Measurements from ENCODE around the gene TMEM171. TPM values are rescaled to one million over a fixed set of nuclear protein-coding genes. Genes with fewer than 3 reads are reported as not detected.

TMEM171 gene, protein sequence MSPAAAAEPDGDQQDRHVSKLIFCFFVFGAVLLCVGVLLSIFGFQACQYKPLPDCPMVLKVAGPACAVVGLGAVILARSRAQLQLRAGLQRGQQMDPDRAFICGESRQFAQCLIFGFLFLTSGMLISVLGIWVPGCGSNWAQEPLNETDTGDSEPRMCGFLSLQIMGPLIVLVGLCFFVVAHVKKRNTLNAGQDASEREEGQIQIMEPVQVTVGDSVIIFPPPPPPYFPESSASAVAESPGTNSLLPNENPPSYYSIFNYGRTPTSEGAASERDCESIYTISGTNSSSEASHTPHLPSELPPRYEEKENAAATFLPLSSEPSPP
- polyA plus RNA-seq (ENCODE audit: low read depth in 6 of 6) = not detected

DNA sequence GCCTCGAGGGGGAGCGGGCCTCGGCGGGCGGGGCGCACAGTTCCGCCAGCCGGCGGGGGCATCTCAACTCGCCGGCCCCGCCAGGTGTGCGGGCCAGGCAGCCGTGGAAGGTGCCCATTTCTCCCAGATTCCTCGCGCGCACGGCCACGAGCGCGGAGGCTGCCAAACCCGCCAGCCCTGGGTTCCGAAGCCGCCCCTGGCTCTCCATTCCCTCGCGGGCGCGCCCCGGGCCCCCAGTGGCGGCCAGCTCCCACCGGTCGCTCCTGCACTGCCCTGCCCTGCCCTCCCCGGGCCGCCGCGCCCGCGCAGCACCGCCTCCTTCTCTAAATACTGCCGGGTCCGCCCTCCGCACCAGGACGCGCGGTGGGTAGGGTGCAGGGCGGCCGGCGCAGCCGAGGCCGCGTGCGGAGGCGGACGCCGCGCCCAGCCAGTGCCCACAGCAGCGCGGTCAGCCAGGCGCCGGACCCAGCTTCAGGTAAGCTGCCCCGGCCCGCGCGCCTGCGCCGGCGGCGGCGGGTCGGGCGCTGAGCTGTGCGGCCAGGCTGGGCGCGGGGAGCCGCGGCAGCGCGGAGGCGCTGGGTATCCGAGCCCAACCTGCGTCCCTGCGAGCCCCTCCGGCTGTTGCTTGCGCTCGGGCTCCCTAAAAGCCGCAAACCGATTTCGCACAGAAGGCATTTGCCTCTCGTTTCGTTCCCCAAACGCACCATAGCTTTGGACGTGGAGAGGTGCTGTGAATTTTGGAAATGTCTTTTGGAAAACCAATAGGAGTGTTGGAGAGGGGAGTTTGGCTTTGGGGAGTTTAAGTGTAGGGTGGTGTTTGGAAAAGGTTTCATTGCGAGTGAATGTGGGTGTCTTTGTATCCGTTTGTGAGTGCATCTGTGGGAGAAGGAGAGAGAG, at the start of gene TMEM171:
TMEM171 (plus strand) TSS at position 354 of the 897 bp plus-strand sequence. CDS start 2,799 bp downstream, outside the sequence.
- no peak for ATAC-seq (ENCODE audit: low read depth in 2 of 2)
- peak within 1 kb of the TSS in 6 of 8 donors; percentile 24 to 56 (median 28) for H3K4me3 Mint-ChIP-seq

DNA sequence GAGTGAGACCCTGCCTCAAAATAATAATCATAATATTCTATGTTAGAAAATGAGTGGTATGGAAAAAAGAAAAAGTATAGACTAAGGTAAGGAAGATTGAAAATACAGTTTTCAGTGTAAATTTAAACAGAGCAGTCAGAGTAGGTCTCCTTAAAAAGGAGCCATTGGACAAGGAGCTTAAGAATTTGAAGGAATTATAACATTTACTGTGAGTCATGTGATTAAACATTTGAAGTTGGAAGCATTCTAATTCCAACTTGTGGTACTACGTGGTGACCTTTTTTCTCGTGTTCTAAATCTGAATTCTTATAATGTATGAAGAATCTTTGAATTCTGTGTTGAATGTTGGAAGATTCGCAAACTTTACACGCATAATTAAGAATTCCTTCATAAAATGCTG, 39.3 kb upstream of the TMEM171 start:
- no peak overlapping the region for H3K27ac Mint-ChIP-seq

More for the DNA sequence above, at the start of gene TMEM171:
- Mint-ChIP-seq H3K36me3 (peaks cover 0 to 10% of the 10 kb centered on the region in 2 donors), H3K4me1 (peaks cover 10 to 13% (median 12%) of the 10 kb centered on the region in 3 donors), H3K27ac (no peak within 1 kb of the TSS), H3K27me3 (peaks cover 66 to 75% (median 67%) of the 10 kb centered on the region in 3 donors), H3K9me3 (peaks cover 0 to 11% (median 2%) of the 10 kb centered on the region in 7 donors)
- DNase-seq = no peak

DNA sequence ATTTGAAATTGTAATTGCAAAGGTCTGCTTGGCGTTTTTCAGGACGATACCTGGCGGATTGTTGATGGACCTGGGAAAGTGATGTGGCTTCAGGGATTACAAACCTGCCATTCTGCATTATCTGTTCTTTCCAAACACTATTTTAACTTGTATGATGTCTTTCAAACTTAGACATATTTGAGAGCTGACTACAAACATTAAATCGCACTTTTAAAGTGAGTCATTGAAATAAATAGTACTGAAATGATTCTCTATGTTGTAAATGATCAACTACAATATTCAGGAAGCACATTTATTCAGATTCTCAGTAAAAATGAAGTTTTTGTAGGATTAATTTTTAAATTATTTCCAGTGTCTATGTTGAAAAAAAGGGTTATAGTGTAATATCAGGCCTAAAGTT, 32.3 kb upstream of the TMEM171 start:
- Mint-ChIP-seq H3K4me1 (no peaks in the 10 kb centered on the region), H3K9me3 (no peaks in the 10 kb centered on the region), H3K27me3 (no peaks in the 10 kb centered on the region), H3K36me3 (peaks cover 19 to 20% of the 10 kb centered on the region in 2 donors), H3K4me3 (no peak overlapping the region), H3K27ac (no peak overlapping the region)
- ATAC-seq (ENCODE audit: low read depth in 2 of 2) = no peak
- no peak for DNase-seq

More for the DNA sequence above, 39.3 kb upstream of the TMEM171 start:
- Mint-ChIP-seq H3K4me1 (no peaks in the 10 kb centered on the region), H3K4me3 (no peak overlapping the region), H3K9me3 (no peaks in the 10 kb centered on the region), H3K36me3 (peaks cover 9 to 15% of the 10 kb centered on the region in 2 donors), H3K27me3 (no peaks in the 10 kb centered on the region)
- ATAC-seq (ENCODE audit: low read depth in 2 of 2) = no peak
- DNase-seq = no peak

GRCh38 chr5:73093943-73094342, 26.4 kb upstream of the TMEM171 start:
- Mint-ChIP-seq H3K4me3 (no peak overlapping the region), H3K27me3 (peaks cover 0 to 13% (median 0%) of the 10 kb centered on the region in 3 donors), H3K9me3 (peaks cover 0 to 18% (median 5%) of the 10 kb centered on the region in 7 donors), H3K27ac (no peak overlapping the region), H3K4me1 (no peaks in the 10 kb centered on the region), H3K36me3 (peaks cover 0 to 5% of the 10 kb centered on the region in 2 donors)
- DNase-seq = no peak
- ATAC-seq (ENCODE audit: low read depth in 2 of 2) = no peak

DNA sequence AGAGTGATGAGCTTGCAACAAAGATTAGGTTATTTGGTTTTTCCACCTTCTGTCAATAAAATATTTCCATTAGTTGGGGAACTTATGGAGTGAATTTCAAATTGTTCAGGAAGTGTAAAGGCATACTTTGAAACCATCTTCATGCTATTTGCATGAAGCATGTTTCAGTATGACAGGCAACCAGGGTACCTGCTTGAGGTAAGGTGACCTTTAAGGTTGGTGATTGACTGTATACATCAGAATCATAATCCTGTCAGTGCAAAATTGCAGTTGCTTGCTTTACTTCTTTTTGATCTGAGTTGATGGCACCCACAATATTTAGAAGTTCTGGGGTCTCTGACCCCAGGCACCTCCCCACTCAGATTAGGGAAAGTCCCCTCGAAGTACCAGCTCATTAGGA, 26.0 kb upstream of the TMEM171 start:
- no peak for ATAC-seq (ENCODE audit: low read depth in 2 of 2)
- peaks cover 0 to 18% (median 5%) of the 10 kb centered on the region in 7 donors for H3K9me3 Mint-ChIP-seq
- H3K27me3 Mint-ChIP-seq = peaks cover 0 to 13% (median 0%) of the 10 kb centered on the region in 3 donors
- no peaks in the 10 kb centered on the region for H3K4me1 Mint-ChIP-seq
- no peak for DNase-seq
- H3K4me3 Mint-ChIP-seq = no peak overlapping the region
- H3K36me3 Mint-ChIP-seq = peaks cover 0 to 5% of the 10 kb centered on the region in 2 donors
- H3K27ac Mint-ChIP-seq = no peak overlapping the region

DNA sequence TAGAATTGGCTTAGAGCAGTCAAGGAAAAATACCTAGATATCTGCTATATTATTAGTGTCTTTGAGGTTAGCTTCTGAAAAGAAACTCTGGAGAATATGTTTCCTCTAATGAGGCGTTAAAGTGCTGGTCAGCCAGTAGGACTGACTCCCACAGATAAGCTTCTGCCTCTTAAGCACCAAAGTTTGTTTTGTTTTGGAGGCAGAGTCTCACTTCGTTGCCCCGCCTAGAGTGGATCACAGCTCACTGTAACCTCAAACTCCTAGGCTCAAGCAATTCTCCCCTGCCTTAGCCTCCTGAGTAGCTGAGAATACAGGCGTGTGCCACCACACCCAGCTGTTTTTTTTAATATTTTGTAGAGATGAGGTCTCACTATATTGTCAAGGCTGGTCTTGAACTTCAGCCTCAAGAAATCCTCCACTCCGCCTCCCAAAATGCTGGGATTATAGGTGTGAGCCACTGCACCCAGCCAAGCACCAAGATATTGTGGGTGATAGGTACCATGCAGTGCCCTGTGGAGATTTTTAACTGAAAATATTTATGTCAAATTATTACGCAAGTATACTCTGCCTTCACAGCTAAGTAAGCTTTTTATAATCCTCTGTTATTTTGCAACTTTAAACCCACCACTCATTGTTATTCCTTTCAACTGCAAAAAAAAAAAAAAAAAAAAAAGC, 24.7 kb upstream of the TMEM171 start:
- DNase-seq (no peak), ATAC-seq (ENCODE audit: low read depth in 2 of 2) (no peak)
- peaks cover 0 to 13% (median 0%) of the 10 kb centered on the region in 3 donors for H3K27me3 Mint-ChIP-seq
- H3K4me1 Mint-ChIP-seq = no peaks in the 10 kb centered on the region
- peaks cover 0 to 5% of the 10 kb centered on the region in 2 donors for H3K36me3 Mint-ChIP-seq
- peaks cover 0 to 18% (median 5%) of the 10 kb centered on the region in 7 donors for H3K9me3 Mint-ChIP-seq
- H3K27ac Mint-ChIP-seq = no peak overlapping the region
- H3K4me3 Mint-ChIP-seq = no peak overlapping the region

GRCh38 chr5:73096239-73096575, 24.2 kb upstream of the TMEM171 start:
- no peak for ATAC-seq (ENCODE audit: low read depth in 2 of 2)
- Mint-ChIP-seq H3K27ac (no peak overlapping the region), H3K36me3 (peaks cover 0 to 5% of the 10 kb centered on the region in 2 donors), H3K4me1 (no peaks in the 10 kb centered on the region), H3K27me3 (peaks cover 0 to 13% (median 0%) of the 10 kb centered on the region in 3 donors), H3K9me3 (peaks cover 0 to 18% (median 5%) of the 10 kb centered on the region in 7 donors), H3K4me3 (no peak overlapping the region)
- DNase-seq = no peak

DNA sequence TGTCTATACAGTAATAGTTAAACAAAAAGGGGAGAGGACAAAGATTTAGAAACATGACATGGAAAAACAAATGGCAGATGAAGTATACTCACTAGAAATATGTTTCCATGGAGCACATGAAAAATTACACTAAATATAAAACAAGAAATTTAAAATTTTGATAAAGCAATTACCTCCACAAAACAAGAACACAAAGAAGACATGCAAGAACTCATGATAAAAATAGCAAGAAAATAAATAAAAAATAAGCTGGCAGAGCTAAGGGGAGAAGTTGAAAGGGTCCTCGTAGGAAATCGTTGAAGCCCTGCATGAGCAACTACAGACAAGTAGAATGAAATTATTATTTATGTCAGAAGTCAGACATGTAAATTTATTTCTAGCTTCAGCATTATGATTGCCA, 22.6 kb upstream of the TMEM171 start:
- Mint-ChIP-seq H3K36me3 (no peaks in the 10 kb centered on the region), H3K9me3 (peaks cover 0 to 18% (median 5%) of the 10 kb centered on the region in 7 donors), H3K4me1 (no peaks in the 10 kb centered on the region), H3K27me3 (peaks cover 0 to 13% (median 0%) of the 10 kb centered on the region in 3 donors), H3K27ac (no peak overlapping the region), H3K4me3 (no peak overlapping the region)
- ATAC-seq (ENCODE audit: low read depth in 2 of 2) = no peak
- no peak for DNase-seq

DNA sequence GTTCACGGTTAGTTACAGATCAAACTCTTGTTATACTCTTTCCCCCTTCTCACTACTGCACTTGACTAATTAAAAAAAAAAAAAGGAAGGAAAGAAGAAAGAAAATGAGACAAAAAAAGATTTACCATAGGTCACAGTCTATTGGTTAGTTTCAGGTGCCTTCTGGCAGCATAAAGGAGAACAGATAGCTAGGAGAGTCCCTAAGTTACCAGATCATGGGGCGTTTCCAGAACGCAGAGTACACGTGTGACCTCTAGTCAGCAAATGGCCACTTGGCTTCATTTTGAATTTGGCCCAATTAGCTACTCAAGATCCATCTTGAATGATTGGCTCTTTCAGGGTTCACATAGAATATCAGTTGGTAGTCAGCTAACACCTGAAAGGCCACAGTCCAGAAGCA, 20.3 kb upstream of the TMEM171 start:
- H3K4me1 Mint-ChIP-seq = no peaks in the 10 kb centered on the region
- no peak overlapping the region for H3K27ac Mint-ChIP-seq
- H3K36me3 Mint-ChIP-seq = no peaks in the 10 kb centered on the region
- H3K27me3 Mint-ChIP-seq = peaks cover 5 to 17% (median 15%) of the 10 kb centered on the region in 3 donors
- H3K4me3 Mint-ChIP-seq = no peak overlapping the region
- ATAC-seq (ENCODE audit: low read depth in 2 of 2) (no peak), DNase-seq (no peak)
- H3K9me3 Mint-ChIP-seq = peaks cover 0 to 18% (median 5%) of the 10 kb centered on the region in 7 donors

DNA sequence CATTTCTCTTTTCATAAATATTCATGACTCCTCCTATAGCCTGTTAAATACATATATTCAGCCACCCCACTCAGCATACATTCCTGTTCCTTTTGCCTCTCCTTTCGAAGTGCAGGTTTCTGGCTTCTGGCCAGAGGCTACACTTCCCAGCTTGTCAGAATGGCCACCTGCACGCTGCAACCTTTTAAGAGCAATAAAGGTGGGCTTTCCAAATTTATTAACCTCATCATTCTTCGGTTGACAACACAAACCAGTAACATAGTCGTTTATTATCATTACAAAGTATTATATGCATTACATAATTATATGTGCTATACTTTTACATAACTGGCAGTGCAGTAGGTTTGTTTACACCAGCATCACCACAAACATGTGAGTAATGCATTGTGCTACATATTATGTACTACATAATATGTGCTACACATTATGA, 16.5 kb upstream of the TMEM171 start:
- Mint-ChIP-seq H3K27me3 (peaks cover 5 to 21% (median 16%) of the 10 kb centered on the region in 3 donors), H3K36me3 (no peaks in the 10 kb centered on the region), H3K9me3 (peaks cover 0 to 16% (median 10%) of the 10 kb centered on the region in 7 donors), H3K27ac (no peak overlapping the region), H3K4me1 (no peaks in the 10 kb centered on the region), H3K4me3 (no peak overlapping the region)
- ATAC-seq (ENCODE audit: low read depth in 2 of 2) (no peak), DNase-seq (no peak)

DNA sequence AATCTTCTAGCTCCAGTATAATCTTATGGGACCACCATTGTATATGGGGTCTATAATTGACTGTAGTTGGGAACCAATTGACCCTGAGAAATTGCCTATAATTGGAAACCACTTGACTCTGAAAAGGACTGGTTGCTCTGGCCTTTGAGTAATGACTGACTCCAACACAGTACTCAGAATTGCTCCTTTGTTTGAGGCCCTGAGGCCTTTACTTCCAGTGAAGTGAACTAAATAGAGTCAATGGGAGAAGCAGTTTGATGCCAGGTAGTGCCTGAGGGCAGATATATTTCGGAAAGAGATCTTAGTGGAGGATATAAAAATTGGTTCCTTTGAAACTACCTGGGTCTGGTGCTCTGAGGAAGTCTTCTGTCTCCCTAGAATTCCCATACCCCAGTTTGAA, 16.0 kb upstream of the TMEM171 start:
- Mint-ChIP-seq H3K27me3 (peaks cover 5 to 25% (median 16%) of the 10 kb centered on the region in 3 donors), H3K27ac (no peak overlapping the region), H3K36me3 (no peaks in the 10 kb centered on the region), H3K4me3 (no peak overlapping the region), H3K4me1 (no peaks in the 10 kb centered on the region), H3K9me3 (peaks cover 0 to 16% (median 10%) of the 10 kb centered on the region in 7 donors)
- no peak for DNase-seq
- no peak for ATAC-seq (ENCODE audit: low read depth in 2 of 2)

DNA sequence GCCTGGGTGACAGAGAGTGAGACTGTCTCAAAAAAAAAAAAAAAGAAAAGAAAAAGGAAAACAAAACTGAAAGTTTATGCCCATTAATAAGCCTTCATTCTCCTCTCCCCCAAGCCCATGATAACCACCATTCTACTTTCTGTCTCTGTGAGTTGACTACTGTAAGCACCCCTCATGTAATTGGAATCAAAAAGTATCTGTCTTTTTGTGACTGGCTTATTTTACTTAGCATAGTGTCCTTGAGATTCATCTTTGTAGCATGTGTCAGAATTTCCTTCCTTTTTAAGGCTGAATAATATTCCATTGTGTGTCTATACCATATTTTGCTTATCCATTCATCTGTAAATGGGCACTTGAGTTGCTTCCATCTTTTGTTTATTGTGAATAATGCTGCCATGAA, 14.0 kb upstream of the TMEM171 start:
- no peak for DNase-seq
- no peaks in the 10 kb centered on the region for H3K36me3 Mint-ChIP-seq
- peaks cover 0 to 19% (median 10%) of the 10 kb centered on the region in 7 donors for H3K9me3 Mint-ChIP-seq
- H3K4me1 Mint-ChIP-seq = no peaks in the 10 kb centered on the region
- no peak overlapping the region for H3K4me3 Mint-ChIP-seq
- peaks cover 11 to 36% (median 22%) of the 10 kb centered on the region in 3 donors for H3K27me3 Mint-ChIP-seq
- ATAC-seq (ENCODE audit: low read depth in 2 of 2) = no peak
- no peak overlapping the region for H3K27ac Mint-ChIP-seq

DNA sequence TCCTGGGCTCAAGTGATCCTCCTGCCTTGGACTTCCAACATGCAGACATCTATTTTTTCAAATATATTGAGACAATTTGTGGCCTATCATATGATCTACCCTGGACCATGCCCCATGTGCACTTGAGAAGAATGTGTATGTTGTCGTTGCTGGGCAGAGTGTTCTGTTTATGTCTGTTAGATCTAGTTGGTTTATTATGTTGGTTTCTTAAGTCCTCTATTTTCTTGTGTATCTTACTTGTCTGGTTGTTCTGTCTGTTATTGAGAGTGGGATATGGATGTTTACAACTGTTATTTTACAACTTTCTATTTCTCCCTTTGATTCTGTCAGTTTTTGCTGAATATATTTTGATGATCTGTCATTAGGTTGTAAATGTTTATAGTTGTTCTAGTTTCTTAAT, 10.2 kb upstream of the TMEM171 start:
- ATAC-seq (ENCODE audit: low read depth in 2 of 2) = no peak
- H3K36me3 Mint-ChIP-seq = no peaks in the 10 kb centered on the region
- peaks cover 4 to 23% (median 10%) of the 10 kb centered on the region in 7 donors for H3K9me3 Mint-ChIP-seq

More for the DNA sequence above, 10.2 kb upstream of the TMEM171 start:
- H3K4me1 Mint-ChIP-seq = no peaks in the 10 kb centered on the region
- peaks cover 28 to 50% (median 34%) of the 10 kb centered on the region in 3 donors for H3K27me3 Mint-ChIP-seq
- DNase-seq = no peak
- no peak overlapping the region for H3K27ac Mint-ChIP-seq
- no peak overlapping the region for H3K4me3 Mint-ChIP-seq
